Astrocyte (in vitro differentiated cells and primary cell): ENCODE data around the gene BEX3.

ENCODE experiments used
- EZH2 ChIP-seq: IDR thresholded peaks from 2 replicates; pipeline ENCODE4 v1.6.1; 2012; ENCODE audit warnings: mild to moderate bottlenecking, low read length, inconsistent platforms; ENCODE audit not compliant: insufficient read depth
- TF ChIP-seq, protein P1 (sequence below): IDR thresholded peaks from 2 replicates; pipeline ENCODE4 v1.5.1; 2011; ENCODE audit warnings: low read depth, mild to moderate bottlenecking, inconsistent platforms, low read length, moderate library complexity; ENCODE audit not compliant: insufficient read depth

- TF ChIP-seq, protein P1, sequence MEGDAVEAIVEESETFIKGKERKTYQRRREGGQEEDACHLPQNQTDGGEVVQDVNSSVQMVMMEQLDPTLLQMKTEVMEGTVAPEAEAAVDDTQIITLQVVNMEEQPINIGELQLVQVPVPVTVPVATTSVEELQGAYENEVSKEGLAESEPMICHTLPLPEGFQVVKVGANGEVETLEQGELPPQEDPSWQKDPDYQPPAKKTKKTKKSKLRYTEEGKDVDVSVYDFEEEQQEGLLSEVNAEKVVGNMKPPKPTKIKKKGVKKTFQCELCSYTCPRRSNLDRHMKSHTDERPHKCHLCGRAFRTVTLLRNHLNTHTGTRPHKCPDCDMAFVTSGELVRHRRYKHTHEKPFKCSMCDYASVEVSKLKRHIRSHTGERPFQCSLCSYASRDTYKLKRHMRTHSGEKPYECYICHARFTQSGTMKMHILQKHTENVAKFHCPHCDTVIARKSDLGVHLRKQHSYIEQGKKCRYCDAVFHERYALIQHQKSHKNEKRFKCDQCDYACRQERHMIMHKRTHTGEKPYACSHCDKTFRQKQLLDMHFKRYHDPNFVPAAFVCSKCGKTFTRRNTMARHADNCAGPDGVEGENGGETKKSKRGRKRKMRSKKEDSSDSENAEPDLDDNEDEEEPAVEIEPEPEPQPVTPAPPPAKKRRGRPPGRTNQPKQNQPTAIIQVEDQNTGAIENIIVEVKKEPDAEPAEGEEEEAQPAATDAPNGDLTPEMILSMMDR, result no peak
- no peak for TF ChIP-seq EZH2
These were observed 41.6 kb downstream of the BEX3 start for GRCh38 chrX:103417933-103418332.
